HG02588 (cell line): ENCODE data around the gene FMNL3.

Source experiments
- ATAC-seq: cut with Tn5 transposase; IDR thresholded peaks from one replicate; pipeline ENCODE4 v1.9.1; 2021; ENCODE audit warnings: mild to moderate bottlenecking, moderate library complexity; ENCODE audit not compliant: unreplicated experiment

The FMNL3 gene

DNA sequence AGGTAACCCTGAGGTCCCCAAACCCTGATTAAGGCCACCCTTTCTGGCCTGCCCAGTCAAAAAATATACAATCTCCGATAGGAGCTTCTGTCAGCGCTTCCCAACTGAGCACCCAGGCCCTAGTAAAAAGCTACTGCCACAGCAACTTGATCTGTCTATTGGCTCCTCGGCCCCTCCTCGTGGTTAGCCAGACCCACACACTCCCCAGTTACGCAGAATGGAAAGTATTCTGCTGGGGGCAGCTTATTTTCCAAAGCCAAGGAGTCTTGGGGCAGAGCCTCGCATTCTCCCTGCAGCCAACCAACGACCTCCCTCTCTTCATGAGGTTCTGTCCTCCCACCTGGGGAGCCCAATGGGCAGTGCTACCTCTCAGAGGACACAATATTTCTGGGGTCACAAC is 32.1 kb downstream of the FMNL3 start:
- ATAC-seq = no peak

DNA sequence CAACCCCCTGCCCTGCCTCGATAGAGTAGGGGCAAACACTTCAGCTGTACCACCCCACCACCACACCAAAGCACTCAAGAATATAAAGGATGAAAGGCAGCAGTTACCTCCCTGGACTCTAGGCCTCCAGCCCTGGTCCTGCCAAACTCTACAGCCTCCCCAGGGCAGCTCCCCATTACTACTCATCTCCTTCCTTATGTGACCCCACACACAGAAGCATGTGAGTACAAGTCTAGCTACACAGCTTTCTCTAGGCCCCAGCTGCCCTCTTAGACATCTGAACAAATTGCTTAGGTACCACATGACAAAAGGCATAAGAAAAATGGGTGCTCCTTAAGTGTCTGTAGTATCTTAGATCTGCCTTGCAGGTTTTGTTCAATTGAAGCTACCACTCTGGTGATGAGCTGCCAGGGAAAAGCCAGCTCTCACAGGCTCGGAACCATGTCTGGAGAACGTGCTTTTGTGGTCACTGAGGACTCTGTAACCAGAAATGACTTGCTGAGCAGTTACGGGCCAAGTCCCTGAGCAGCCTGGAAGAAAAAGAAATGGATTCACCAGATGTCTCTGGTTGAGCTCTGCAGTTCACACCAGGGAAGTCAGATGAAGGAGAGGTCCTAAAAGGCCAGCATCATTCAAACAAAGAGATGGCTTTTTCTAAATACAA is 32.8 kb downstream of the FMNL3 start:
- no peak for ATAC-seq

DNA sequence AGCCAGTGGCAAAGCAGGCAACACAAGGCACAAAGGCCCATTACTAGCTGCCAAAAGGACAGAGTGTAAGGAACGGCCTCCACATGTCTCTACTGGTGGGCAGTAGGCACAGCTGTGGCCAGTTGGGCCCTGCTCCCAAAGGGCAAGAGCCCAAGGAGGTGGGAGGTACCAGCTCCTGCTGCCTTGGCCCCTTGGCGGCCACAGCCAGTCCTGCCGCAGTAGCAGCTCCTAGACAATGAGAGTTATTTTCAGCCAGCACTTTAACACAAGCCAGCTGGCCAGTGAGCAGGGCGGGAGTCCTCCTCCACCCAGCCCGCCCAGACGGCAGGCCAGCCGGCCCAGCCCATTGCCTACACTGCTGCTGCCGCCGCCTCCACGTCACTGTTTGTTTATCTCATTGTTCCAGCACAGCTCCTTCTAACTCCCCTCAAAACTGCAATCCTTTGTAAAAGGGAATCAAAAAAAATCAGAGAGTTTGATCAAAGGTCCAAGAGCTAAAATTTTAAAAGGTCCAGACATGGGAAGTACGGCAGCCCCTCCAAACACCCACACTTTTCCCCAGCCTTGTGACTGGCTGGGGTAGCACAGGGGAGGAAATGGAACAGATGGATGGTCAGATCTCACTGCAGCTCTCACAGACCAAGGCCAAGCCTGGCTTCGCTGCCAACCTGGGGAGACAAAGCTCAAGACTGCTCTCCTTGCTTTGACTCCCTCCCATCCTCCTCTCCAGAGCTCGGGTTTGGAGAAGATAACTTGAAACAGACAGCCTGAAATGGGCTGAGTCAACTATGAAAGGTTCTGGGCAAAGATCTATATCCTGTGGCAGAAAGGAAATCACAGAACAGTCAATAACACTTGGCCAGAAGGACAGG is 33.5 kb downstream of the FMNL3 start:
- ATAC-seq = no peak

DNA sequence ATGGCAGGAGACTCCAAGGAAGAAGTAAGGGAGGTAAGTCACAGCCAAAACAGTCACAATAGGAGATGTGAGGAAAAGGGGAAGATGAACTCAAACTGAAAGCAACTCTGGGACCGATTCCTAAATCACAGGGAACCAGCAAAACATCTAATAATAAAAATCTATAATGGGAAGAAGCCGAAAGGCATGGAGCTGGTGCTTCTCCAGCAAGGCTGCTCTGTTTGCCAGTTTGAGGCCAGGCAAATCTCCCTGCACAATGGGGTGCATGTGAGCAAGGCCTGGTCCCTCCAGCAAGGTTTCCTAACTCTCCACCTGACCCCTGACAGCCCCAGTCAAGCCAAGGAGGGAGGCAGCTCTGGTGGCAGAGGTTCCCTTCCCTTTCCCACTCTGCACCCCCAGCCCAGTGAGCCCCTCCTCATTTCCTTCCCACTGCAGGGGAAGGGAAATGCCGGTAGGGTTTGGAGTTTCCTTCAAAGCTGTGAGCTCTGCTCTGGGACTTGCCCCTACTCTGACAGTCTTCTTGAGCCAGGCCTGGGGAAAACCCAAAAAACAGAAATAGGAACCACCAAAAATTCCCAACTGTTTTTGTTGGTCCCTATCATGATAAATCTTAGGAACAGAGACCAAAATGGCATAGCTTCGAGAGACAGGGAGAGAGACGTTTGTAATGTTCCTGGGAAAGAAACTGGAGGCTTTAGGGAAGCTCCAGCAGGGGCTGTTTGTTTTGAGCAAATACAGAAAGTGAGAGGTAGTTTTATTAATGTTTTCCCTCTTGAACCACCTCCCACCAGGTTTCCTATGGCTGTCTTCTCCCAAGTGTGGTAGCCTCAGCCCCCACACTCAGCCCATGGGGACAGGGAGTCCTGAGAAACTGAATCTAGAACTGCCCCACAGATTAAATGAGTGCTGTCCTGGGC is 34.6 kb downstream of the FMNL3 start:
- ATAC-seq = no peak

DNA sequence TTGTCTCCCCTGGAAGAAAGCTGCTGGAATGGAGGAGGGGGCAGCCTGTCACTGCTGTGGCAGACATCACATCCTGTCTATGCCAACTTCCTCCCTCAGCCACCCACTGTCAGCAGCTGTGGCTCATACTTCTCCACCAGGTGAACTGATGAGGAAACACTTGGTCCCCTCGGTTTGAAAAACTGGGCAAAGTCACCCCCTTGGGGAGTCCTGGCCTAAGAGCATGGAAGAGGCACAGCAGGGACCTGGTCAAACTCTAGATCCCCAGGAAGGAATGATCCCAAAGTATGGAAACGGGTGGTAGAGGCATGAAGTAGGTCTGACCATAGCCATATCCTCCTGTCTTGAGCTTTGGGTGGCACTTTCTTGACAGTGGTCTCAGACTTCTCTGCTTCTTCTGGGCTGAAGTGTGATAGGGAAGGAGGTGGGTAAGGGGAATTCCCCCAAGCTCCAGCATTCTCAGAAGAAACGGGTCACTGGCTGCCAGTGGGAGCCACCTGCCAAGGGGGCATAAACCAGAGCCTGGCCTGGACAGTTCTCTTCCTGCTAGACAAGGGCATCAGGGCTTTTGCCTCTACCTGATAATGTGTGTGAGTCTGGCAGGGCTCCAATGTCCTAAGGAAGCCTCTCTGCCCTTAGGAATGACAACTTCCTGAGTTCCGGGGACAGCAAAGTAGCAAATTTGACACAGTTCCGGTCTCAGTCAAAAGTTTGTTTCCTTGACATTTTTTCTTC is 36.0 kb downstream of the FMNL3 start:
- ATAC-seq = no peak

DNA sequence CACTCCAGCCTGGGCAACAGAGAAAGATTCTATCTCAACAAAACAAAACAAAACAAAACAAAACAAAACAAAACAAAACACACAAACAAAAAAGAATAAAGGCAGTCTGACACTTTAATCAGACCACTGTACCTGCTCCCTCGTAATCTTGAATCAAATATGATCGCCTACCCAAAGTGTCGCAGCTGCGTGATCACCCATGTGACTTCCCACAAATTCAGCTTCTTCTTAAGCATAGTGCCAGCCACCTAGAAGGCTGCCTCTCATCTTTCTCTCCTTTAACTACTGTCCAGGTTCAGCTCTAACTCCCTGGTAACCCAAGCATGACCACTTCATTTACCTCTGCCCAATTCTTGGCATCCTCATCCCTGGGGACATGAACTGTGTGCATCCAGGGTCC is 37.4 kb downstream of the FMNL3 start:
- ATAC-seq = no peak

DNA sequence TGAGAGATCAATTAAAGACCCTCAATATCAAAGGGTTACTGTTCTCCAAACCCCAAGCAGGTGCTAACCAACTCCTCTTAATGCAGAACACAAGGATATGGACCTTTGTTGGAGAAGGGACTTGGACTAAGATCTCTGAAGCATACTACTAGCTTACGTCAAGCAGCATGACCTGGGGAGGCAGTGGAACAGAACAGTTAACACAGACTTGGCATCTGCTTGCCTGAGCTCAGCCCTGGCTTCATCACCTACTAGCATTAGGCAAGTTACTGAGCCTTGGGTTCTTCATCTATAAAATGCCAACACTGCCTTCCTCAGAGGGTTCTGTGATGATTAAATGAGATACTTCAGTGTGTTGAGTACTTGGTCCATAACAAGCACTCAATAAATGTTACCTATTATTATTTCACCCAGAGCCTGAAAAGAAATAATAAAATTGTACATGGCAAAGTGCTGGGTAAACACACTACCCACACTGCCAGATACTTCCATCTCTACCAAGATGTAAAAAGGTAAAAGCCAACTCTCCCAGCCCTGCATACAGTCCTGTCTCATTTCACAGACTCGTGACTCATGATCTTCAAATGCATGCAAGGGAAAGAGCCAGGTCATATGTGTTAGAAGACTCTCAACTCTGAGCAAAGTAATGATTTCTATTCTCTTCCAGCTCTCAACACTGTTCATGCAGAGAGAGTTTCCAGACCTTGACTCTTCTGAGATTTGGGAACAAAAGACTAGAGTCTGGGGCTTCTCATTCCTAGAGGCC is 39.7 kb downstream of the FMNL3 start:
- ATAC-seq = no peak

DNA sequence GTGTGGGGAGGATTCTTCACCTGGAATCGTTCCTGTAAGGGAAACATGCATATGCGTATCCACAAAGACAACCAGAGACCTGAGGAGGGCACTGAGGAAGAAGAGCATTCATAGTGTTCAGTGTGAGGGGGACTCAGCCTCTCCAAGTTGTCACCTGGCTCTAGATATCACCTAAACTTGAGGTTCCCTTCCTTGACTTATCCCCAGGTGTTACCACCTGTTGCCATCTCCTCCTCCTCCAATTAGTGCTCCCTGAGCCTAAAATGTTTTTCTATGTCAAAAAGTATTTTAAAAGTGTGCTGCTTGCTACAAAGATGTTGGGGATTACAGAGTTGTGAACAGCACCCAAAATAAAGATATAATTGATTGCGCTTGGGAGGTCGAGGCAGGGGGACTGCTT is 41.0 kb downstream of the FMNL3 start:
- ATAC-seq = no peak

DNA sequence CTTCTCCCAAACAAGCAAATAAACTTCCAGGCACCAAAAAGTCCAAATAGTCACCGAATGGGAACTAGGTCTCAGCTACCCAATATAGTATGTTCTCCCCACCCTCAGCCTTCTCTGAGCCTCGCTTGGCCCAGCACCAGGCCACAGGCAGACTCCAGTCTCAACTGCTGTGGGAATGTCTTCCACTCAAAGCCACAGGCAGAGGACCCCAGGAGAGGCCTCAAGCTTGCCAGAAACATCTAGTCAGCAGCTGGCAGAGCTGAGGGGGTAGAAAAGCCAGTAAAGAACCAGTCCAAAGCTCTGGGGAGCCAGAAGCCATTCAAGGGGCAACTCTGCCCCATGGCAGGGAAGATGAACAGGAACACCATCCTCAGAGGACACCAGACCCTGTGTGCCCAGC is 41.8 kb downstream of the FMNL3 start:
- ATAC-seq = no peak

DNA sequence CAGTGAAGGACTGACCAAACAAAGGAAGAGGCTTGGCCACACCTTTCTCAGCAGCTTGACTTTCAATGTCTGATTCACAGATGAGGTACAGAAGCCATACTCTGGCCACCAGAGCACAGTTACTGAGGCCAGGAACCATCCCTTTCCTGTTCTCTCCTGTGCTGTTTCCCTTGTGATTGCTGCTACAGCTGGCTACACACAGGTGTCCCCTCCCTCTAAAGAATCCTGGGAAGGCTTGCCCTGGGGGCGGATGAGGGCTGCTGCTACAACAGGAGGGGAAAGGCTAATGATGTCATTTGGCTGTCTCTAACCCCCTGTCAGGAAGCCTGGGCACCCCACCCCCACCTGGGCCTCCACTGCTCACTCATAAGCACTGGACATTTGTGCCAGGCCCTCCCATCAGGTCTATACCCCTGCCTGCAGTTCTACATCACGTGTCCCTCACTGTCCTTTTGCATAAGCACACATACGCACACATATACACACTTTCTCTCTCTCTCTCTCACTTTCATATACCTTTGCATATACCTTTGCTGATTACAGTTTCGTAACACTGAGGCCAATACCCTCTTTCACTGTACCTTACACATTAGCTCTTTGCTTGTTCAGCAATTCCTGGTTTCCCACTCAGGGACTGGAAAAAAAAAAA is 42.5 kb downstream of the FMNL3 start:
- peak; percentile 59 for ATAC-seq

DNA sequence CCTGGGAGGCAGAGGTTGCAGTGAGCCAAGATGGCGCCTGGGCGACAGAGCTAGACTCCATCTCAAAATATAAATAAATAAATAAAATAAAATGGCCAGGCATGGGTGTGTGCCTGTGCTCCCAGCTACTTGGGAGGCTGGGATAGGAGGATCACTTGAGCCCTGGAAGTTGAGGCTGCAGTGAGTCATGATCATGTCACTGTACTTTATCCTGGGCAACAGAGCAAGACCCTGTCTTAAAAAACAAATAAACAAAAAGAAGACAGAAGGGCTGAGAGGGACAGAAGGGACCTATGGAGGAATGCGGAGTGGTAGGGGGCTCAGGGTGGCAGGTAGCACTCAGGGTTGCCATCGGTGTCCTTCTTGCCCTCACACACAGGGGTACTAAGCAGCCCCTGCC is 43.0 kb downstream of the FMNL3 start:
- no peak for ATAC-seq

DNA sequence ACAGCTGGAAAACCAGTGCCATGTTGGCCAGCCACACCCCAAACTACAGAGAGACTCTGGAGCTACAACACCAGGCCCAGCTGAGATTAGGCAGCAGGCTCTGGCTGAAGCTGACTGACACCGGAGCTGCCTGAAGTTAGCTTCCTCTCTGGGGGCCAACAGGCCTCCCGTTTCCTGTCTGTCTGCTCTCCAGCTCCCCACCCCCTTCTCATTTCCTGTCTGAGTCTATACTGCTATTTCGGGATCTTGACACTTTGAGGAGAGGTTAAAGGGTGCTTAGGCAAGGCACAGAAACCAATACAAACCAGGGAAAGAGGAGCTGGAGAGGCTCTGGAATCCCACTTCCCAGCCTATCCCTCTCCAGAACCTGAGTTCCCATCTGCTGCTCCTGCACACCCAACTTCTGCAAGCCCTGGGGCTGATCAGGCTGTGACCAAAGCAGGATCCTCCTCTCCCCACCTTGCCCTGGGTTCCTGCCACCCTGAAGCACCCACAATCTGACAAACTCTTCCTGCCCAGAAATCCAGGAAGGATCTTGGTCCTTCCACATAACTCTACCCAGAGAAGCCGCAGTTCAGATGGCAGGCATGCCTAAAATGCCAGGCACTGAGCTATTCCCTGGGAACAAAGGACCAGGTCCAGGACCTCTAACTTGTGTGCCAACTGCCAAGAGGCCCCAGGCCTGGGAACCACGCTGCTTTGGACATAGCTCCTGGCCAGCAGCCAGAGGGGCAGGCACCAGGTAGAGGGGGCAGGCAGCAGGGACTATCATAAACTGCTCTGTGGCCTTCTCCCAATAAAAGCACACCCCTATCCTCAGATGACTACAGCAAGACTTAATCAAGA is 44.0 kb downstream of the FMNL3 start:
- ATAC-seq = peak; percentile 60

DNA sequence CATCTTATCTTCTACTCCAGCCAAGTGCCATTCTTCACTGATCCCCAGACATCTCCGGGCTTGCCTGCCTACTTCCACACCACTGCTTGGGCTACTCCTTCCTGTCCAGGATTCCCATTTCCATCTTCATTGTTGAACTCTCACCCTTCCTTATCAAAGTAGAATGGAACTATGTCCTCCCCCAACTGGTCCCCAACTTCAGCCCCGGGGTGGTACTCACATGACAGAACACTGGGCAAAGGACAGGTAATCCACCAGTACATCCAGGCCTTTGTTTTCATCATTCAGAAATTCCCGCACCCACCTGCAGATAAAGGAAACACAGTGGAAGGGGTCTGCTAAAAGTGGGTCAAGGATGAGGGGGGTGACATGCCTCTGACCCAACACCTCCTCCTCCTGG is 45.5 kb downstream of the FMNL3 start:
- no peak for ATAC-seq

DNA sequence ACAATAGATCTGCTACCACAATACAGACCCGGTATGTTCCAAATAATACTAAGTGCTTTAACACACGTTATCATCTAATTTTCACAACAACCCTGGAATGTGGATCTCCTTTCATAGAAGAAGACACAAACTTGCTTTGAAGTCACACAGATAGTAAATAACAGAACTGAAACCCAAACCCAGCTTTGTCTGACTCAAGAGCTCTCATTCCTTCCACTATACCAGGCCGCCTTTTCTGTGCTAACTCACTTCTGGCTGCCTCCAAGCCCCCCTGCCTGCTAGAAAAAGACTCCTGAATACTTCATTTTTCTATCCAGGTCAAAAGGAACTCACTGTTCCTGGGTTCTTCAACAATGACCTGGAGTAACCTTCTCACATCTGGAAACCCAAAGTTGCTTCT is 46.0 kb downstream of the FMNL3 start:
- ATAC-seq = no peak

DNA sequence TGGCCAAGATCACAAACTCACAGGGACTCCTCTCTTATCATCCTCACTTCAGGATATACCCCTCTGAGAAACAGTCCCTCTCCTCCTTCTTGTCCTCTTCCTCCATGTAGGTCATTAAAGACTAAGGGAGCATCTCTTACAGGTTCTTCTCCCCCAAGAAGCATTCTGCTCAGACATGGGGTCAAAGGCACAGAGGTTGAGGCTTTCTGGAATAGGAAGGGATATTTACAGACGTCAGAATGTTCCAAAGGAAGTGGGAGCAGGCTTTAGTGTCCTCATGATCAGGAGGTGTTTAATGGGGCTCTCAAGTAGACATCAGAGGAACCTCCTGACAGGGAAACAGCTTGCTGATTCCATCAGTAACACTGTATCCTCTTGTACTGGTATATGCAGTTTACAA is 47.5 kb downstream of the FMNL3 start:
- ATAC-seq = no peak

DNA sequence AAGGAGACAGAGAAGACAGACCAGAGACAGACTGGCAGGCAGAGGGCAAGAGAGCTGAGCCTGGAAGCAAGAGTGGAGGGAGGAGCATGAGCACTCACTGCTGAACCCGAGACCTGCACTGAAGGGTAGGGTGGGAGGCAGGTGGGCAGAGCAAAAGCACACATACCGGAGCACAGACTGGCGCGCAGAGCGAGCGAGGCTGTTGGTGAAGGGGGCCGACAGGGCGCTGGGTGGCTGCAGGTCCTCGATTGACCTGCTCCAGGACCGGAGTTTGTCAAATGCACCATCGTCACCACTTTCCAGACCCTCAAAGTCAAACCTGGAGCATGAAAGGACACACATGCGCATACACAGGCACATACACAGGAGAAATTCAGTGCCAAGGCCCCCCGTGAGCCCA is 48.9 kb downstream of the FMNL3 start:
- ATAC-seq = no peak

DNA sequence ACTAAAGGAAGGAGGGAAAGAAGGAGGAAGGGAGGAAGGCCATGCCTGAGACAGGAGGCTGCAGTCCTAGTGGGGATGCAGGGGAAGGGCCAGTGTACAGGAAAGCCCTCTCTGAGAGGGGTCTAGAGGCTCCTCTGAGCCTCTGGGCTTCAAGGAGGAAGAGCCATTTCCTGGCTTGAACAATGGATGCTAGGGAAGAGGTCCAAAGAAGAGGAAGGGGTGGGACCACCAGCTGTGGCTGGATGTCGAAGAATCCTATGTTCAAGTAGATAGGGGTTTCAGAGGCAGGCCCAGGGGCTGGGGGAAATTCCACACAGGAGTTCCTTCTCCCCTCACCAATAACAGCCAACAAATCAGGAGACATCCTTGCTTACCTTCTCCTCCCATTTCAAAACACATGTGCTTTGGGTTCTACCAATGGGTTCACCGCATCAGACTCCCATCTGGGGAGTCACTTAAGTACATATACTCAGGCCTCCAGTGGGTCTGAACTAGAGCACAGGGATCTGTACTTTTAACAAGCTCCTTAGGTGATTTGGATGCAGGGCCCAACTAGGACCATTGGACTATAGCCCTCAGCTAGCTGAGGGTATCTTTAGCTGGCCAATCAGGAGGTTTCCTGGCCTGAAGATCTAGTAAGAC is 51.5 kb downstream of the FMNL3 start:
- no peak for ATAC-seq

DNA sequence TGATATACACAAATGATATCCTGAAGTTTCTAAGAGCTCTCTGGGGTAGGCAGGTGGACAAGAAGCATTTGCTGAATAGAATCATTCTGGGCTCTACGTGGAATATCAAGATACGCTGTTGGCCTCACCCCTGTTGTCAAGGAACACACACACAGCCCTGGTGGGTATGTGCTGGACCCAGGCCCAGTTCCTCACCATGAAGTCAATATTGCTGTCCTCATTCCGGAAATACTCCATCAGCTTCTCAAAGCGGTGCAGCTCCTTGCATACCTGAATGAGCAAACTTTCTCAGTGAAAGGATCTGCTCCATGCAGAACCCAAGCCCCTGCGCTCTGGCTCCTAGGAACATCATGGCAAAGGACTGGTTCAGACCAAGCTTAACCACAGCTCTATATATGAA is 52.5 kb downstream of the FMNL3 start:
- no peak for ATAC-seq
